Psoas muscle (tissue), 8 donors: ENCODE measurements around the gene ZNF304. TPM values are rescaled to one million over a fixed set of nuclear protein-coding genes. Genes with fewer than 3 reads are reported as not detected.

Experiments used
- ATAC-seq, 4 donors: fragments of 200-7000 bp; cut with Tn5 transposase; one replicate each; pipeline ENCODE4 v1.9.1; 2020; ENCODE audit warnings: moderate library complexity in 3 of 4, mild to moderate bottlenecking in 2 of 4
- DNase-seq, 2 donors: peaks; one replicate each; pipeline ENCODE4 v3.0.0-alpha.2; 2020
- H3K27ac ChIP-seq: fragments of 200-600 bp; one replicate; pipeline ENCODE4 v1.8.0; 2022
- H3K27me3 ChIP-seq, 3 donors: fragments of 200-600 bp in 1 of 3; one replicate each; pipeline versions ENCODE4 v1.6.1 to v1.8.0; 2013 to 2022; ENCODE audit warnings: low read length in 2 of 3, mild to moderate bottlenecking in 2 of 3, moderate library complexity in 1 of 3; ENCODE audit not compliant: insufficient read depth in 3 of 3
- H3K36me3 ChIP-seq, 2 donors: fragments of 200-600 bp in 1 of 2; one replicate each; pipeline versions ENCODE4 v1.6.1 to v1.8.0; 2013 to 2022; ENCODE audit warnings: low read depth in 1 of 2, mild to moderate bottlenecking in 1 of 2, moderate library complexity in 1 of 2; ENCODE audit not compliant: insufficient read depth in 1 of 2
- H3K4me1 ChIP-seq: fragments of 200-600 bp; one replicate; pipeline ENCODE4 v1.8.0; 2022
- H3K4me3 ChIP-seq: fragments of 200-600 bp; one replicate; pipeline ENCODE4 v1.8.0; 2022; ENCODE audit warnings: mild to moderate bottlenecking
- H3K9me3 ChIP-seq: fragments of 200-600 bp; one replicate; pipeline ENCODE4 v1.8.0; 2022
- CTCF ChIP-seq: fragments of 200-600 bp; IDR thresholded peaks from one replicate; pipeline ENCODE4 v1.8.0; 2022; ENCODE audit warnings: antibody characterized with exemption
- WGBS, 3 donors: extraction: QIAGEN DNeasy Blood & Tissue Kit; methylation state at CpG; one replicate each; pipeline versions ENCODE4 v1.1.6 to v1.1.7; 2013; 5-methylcytosine and 5-hydroxymethylcytosine counted together
- intact Hi-C, 2 donors: fragments of 100-400 bp; cut with DNase I; formaldehyde crosslinking; loops; one replicate each; pipeline versions ENCODE4 v1.11.0 to v1.14.2; 2022
- polyA plus RNA-seq, 3 donors: library from polyadenylated mRNA; stranded (reverse); fragments of 200-250 nt; gene quantifications; one replicate each; pipeline ENCODE4 v1.2.3, GENCODE V29; 2013
- total RNA-seq, 4 donors: library from RNA; stranded (reverse); fragmentation: NEBNext Ultra II Directional in 2 of 4; extraction: Animal tissue kit (Norgen Biotek cat#: 25700) in 2 of 4; gene quantifications; one replicate each; pipeline versions ENCODE4 v1.2.1 to v1.2.4, GENCODE V29; 2021 to 2023
- donor health status: healthy with polysubstance abuse.
- donor health status: DM: no; HTN: no; CAD: no; lungs with moderate emphysema.
- donor health status: Bipolar disorder and iron deficiency.
- donor health status: healthy.
- donor health status: DM: yes; HTN: yes; CAD: no.
- donor health status: DM: no; HTN: no; CAD: no.
- donor health status: DM: no; HTN: no; CAD: no.
- donor health status: DM: yes; HTN: yes; CAD: no.

ZNF304 gene
- total and polyA plus RNA-seq, 7 donors = 2.3 to 8.8 (median 6.1) TPM

- DNase-seq (no peak), ATAC-seq (peak in 1 of 4 donors; percentile 1)
- Histone ChIP-seq H3K36me3 (peaks cover 3 to 5% of the 10 kb centered on the region in 2 donors), H3K4me1 (peaks cover 7% of the 10 kb centered on the region), H3K27me3 (no peaks in the 10 kb centered on the region), H3K27ac (peak overlapping the region; percentile 93), H3K4me3 (peak overlapping the region; percentile 90), H3K9me3 (no peaks in the 10 kb centered on the region)
- 53 to 54% (median 54%) methylated on average over 11 of the region's 11 CpGs for WGBS, 3 donors
- no peak for TF ChIP-seq CTCF
- intact Hi-C loops = loop anchor here in 1 of 2 donors (2.0 kb wide), 1 partner anchor 22 kb away; no protein-coding TSS in a partner anchor
Observed at GRCh38 chr19:57389194-57389729, 38.2 kb downstream of the ZNF304 start.

- ATAC-seq = peak; percentile 99
- peaks cover 7% of the 10 kb centered on the region for H3K4me1 ChIP-seq
- peak within 1 kb of the TSS; percentile 90 for H3K4me3 ChIP-seq
- DNase-seq = peak; percentile 97 to 98
- intact Hi-C loops = loop anchor here in 1 of 2 donors (2.0 kb wide), 1 partner anchor 23 kb away; no protein-coding TSS in a partner anchor
- TF ChIP-seq CTCF = peak; percentile 24
- H3K27me3 ChIP-seq = no peaks in the 10 kb centered on the region
- H3K36me3 ChIP-seq = peaks cover 7 to 9% of the 10 kb centered on the region in 2 donors
- H3K27ac ChIP-seq = peak within 1 kb of the TSS; percentile 93
- WGBS, 3 donors = 0 to 1% (median 1%) methylated on average over 50 of the region's 50 CpGs
- no peaks in the 10 kb centered on the region for H3K9me3 ChIP-seq
Observed at GRCh38 chr19:57389730-57390598, 38.9 kb downstream of the ZNF304 start, which contains the start of gene ZNF548. TSS of gene ZNF548 (plus strand) at chr19:57389854. CDS start at chr19:57390100, 246 bp downstream.

- Histone ChIP-seq H3K9me3 (peaks cover 24% of the 10 kb centered on the region), H3K36me3 (peaks cover 36 to 62% of the 10 kb centered on the region in 2 donors), H3K27me3 (no peaks in the 10 kb centered on the region), H3K27ac (no peak overlapping the region), H3K4me3 (no peak overlapping the region), H3K4me1 (peaks cover 7% of the 10 kb centered on the region)
- ATAC-seq (peak in 1 of 4 donors; percentile 40), DNase-seq (no peak)
- 90 to 92% (median 90%) methylated on average over 5 of the region's 5 CpGs for WGBS, 3 donors
- no peak for TF ChIP-seq CTCF
- intact Hi-C loops = no loop called here
Observed at GRCh38 chr19:57395710-57396109, 44.6 kb downstream of the ZNF304 start.

GRCh38 chr19:57398868-57399267, 47.8 kb downstream of the ZNF304 start:
- TF ChIP-seq CTCF = no peak
- Histone ChIP-seq H3K4me3 (no peak overlapping the region), H3K9me3 (peaks cover 46% of the 10 kb centered on the region), H3K27ac (no peak overlapping the region), H3K4me1 (no peaks in the 10 kb centered on the region), H3K36me3 (peaks cover 36 to 62% of the 10 kb centered on the region in 2 donors), H3K27me3 (no peaks in the 10 kb centered on the region)
- 95 to 97% (median 96%) methylated on average over 5 of the region's 5 CpGs for WGBS, 3 donors
- no peak for DNase-seq
- ATAC-seq = no peak
- intact Hi-C loops = no loop called here
